Dermis microvascular lymphatic vessel endothelial cell (primary cell): ENCODE measurements around the gene HEBP2. TPM values are rescaled to one million over a fixed set of nuclear protein-coding genes. Genes with fewer than 3 reads are reported as not detected.
A peak's percentile ranks its signal among the peaks of the same experiment; 100 is the strongest.
"Not testable (repeated sequence)": the region's sequence is repeated elsewhere in the genome, so short reads cannot be mapped to it uniquely, and the experiment has no call there.

ENCODE experiments used
- DNase-seq, 2 donors: peaks; one replicate each; pipeline versions ENCODE4 v3.0.0 to v3.0.0-alpha.2; 2010; ENCODE audit warnings: low read depth in 2 of 2
- total RNA-seq: library from RNA; depleted of rRNA; stranded (reverse); fragments of >200 nt; gene quantifications from 2 replicates; pipeline ENCODE4 v1.2.1, GENCODE V29; 2014

The HEBP2 gene
- 10.5 and 11.4 TPM in 2 replicates for total RNA-seq

- DNase-seq, result peak; percentile 36 to 88
These were observed at the start of gene HEBP2 for GRCh38 chr6:138403801-138404665. TSS of gene HEBP2 (plus strand) at chr6:138404223. CDS start at chr6:138404496, 273 bp downstream.

GRCh38 chr6:138357928-138358327 is 46.1 kb upstream of the HEBP2 start:
- no peak for DNase-seq

GRCh38 chr6:138368684-138369083 is 35.3 kb upstream of the HEBP2 start:
- DNase-seq, result not testable (repeated sequence)

- no peak for DNase-seq
These were observed 33.2 kb upstream of the HEBP2 start for GRCh38 chr6:138370631-138371451.

- no peak for DNase-seq
These were observed 32.6 kb upstream of the HEBP2 start for GRCh38 chr6:138371452-138371711.

- DNase-seq, result peak in 1 of 2 donors; percentile 62
These were observed 32.3 kb upstream of the HEBP2 start for GRCh38 chr6:138371720-138372119.

- DNase-seq, result peak; percentile 55 to 64
These were observed 31.1 kb upstream of the HEBP2 start for GRCh38 chr6:138372711-138373463.

- no peak for DNase-seq
These were observed 29.8 kb upstream of the HEBP2 start for GRCh38 chr6:138374230-138374629.

DNA sequence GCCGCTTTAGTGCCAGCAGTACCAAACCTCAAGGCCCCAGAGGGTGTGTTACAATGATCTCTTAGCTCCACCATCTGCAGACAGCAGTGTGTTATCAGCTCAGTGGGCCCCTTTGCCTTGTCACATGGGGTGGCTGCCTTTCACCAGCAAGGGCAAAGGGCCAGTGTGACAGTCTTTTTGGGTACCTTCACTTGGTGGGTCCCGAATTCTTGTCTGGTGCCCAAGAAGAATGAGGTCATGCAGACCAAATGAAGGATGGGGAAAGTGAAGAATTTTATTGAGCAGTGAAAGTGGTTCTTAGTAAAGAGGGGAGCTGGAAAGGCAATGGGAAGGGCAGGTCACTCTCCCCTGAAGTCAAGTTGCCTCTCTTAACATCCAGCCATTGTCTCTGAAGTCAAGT is 29.2 kb upstream of the HEBP2 start:
- no peak for DNase-seq

DNA sequence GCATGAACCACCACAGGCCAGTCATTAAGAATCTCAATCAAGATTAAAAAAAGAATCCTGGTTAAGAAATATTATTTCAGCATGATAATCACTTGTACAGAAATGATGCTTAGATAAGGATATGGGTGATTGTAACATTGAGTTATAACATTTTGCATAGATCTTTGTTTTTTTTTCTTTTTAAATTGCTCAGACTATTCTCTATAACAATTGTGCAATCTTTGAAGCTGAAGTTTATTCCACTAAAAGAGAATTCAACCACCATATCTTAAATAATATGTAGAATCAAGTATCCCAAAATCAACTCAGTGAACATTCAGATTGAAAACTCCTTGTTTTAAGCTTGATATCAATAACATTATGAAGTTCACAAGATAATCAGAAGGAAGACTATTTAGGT is 27.0 kb upstream of the HEBP2 start:
- DNase-seq, result no peak

DNA sequence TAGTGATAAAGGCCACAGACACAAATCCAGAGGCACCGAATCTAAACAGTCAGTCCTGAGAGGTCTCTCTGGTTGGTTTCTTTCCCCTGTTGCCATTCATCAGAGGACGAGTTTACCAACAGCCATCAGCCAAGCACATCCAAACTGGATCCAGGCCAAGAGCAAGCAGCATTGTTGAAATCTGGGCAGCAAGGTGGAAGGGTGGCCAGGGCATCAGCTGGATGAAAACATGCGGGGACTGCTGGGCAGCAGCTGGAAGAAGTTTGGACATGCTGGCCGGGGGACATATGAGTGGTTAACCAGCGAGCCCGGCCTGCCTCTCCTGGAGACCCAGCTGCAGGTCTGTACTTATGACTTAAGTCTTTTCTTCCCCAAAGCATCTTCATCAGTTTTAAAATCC is 26.2 kb upstream of the HEBP2 start, which contains the start of gene SMIM28:
TSS of gene SMIM28 (plus strand) at position 62 of the 400 bp plus-strand sequence. CDS start at position 230, 168 bp downstream.
- DNase-seq, result no peak

DNA sequence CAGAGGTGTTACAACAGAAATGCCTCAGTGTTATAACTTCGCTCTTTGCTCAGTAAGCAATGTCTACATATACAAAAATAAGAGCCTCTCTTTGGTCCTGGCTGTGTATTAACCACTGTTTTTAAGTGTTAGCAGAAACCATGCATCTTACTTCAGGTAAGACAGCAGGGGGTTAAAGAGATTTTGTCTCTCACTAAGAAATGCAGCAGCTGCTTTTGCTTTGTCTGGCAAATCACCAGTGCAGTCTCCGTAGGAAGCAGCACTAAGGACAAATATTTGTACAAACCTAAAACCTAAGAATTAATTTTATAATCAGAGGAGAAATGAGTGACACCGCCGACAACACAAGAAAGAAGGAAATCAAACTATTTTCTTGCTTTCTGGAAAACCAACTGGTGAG is 25.6 kb upstream of the HEBP2 start:
- DNase-seq, result no peak

- no peak for DNase-seq
These were observed 21.3 kb upstream of the HEBP2 start for GRCh38 chr6:138382498-138383265.

GRCh38 chr6:138383776-138384175 is 20.2 kb upstream of the HEBP2 start:
- DNase-seq, result no peak

DNA sequence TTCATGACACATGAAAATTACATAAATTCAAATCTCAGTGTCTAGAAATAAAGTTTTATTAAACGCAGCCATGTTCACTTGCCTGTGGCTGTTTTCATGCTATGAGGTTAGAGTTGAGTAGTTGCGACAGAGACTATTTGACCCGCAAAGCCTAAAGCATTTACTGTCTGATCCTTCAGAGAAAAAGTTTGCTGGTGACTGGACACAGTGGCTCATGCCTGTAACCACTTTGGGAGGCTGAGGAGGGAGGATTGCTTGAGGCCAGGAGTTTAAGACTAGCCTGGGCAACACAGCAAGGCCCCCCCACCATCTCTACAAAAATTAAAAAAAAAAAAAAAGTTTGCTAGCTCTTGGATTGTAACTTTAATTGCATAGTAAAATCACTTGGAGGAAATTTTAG is 17.1 kb upstream of the HEBP2 start:
- no peak for DNase-seq

- no peak for DNase-seq
These were observed 16.2 kb upstream of the HEBP2 start for GRCh38 chr6:138387577-138388368.

- no peak for DNase-seq
These were observed 14.5 kb upstream of the HEBP2 start for GRCh38 chr6:138389551-138389950.

DNA sequence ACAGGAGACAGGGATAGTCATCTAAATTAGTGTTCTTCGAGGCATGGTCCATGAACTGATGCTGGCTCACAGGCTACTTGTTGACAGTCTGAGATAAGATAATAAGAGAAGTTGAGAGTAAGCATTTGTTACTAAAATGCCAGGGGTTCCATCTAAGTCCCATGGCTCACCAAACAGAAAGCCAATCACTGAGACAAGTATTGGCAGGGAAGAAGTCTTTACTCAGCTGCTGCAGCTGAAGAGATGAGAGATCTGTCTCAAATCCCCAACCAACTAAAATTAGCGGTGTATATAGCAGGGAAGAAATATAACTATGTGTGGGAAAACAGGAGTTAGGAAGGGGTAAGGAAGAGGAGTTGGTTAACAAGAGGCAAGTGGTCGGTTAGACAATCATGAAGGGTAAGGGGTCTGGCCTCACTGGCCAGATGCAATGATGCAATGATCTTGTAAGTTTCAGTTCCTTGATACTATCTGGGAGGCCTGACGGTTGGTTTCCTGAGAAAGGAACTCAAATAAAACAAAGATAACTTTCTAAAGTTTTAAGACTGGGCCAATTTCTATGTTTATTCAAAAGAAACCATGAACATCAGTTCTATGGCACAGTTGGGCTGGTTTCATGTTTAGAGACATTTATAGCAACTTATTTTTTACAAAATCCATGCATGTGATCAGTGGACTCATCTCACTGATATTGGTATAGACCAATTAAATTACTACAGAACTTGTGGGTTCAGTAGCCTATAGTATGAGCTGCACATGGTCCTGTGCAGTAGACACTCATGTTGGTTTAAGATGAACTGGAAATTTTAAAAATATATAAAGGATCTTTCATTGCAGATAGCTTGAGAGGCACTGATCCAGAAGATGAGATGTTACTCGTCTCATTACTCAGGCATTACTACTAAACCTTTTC is 9.9 kb upstream of the HEBP2 start:
- no peak for DNase-seq

DNA sequence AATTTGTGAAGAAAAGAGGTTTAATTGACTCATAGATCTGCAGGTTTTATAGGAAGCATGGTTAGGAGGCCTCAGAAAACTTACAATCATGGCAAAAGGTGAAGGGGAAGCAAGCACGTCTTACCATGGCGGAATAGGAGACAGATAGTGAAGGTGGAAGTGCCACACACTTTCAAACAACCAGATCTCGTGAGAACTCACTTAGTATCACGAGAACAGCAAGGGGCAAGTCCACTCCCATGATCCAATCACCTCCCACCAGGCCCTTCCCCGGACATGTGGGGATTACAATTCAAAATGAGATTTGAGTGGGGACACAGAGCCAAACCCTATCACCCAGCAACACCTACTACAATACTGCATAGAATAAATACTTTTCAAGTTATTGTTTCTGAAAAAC is 7.3 kb upstream of the HEBP2 start:
- DNase-seq, result no peak
